K562 (cell line): ENCODE measurements around the gene CHSY1. TPM values are rescaled to one million over a fixed set of nuclear protein-coding genes. Genes with fewer than 3 reads are reported as not detected.

Experiments used
- ATF3 ChIP-seq, 2 experiments: fragments of 450-650 bp in 1 of 2; sonication (generic) in 1 of 2; formaldehyde crosslinking in 1 of 2; IDR thresholded peaks in 1 of 2; conservative IDR thresholded peaks in 1 of 2; 2 replicates each; pipeline versions ENCODE4 v1.6.1 to v1.8.1; 2016 to 2023; ENCODE audit warnings: mild to moderate bottlenecking in 2 of 2, moderate library complexity in 2 of 2, inconsistent platforms in 1 of 2, missing genetic modification reagents in 1 of 2
- ATF4 ChIP-seq: fragments of 450-650 bp; formaldehyde crosslinking; IDR thresholded peaks from 2 replicates; pipeline ENCODE4 v1.4.0; 2022; ENCODE audit warnings: mild to moderate bottlenecking, moderate library complexity
- CTBP1 ChIP-seq: fragments of 450-650 bp; IDR thresholded peaks from 2 replicates; pipeline ENCODE4 v1.6.1; 2016; ENCODE audit warnings: borderline replicate concordance
- DPF2 ChIP-seq: fragments of 450-650 bp; IDR thresholded peaks from 2 replicates; pipeline ENCODE4 v1.6.1; 2016
- HNRNPK ChIP-seq: fragments of 200-400 bp; formaldehyde crosslinking; IDR thresholded peaks from one replicate; pipeline ENCODE4 v1.6.1; 2018; ENCODE audit warnings: mild to moderate bottlenecking, low read depth, low read length; ENCODE audit not compliant: poor library complexity, severe bottlenecking
- HNRNPL ChIP-seq: fragments of 200-400 bp; formaldehyde crosslinking; IDR thresholded peaks from 2 replicates; pipeline ENCODE4 v1.6.1; 2017; ENCODE audit warnings: low read depth, mild to moderate bottlenecking, low read length
- HSF4 ChIP-seq: fragments of 250-450 bp; sonication (Bioruptor Pico); IDR thresholded peaks from 2 replicates; pipeline ENCODE4 v2.1.2; 2022; ENCODE audit warnings: mild to moderate bottlenecking, moderate library complexity, borderline replicate concordance
- IRF9 ChIP-seq: fragments of 450-650 bp; IDR thresholded peaks from 2 replicates; pipeline ENCODE4 v1.6.1; 2016; ENCODE audit warnings: missing biosample characterization, missing genetic modification characterization
- NBN ChIP-seq: fragments of 450-650 bp; IDR thresholded peaks from 2 replicates; pipeline ENCODE4 v1.6.1; 2016; ENCODE audit warnings: low read depth, mild to moderate bottlenecking
- NCOA1 ChIP-seq: fragments of 450-650 bp; IDR thresholded peaks from 2 replicates; pipeline ENCODE4 v1.6.1; 2016; ENCODE audit warnings: low read depth
- RBFOX2 ChIP-seq: fragments of 200-400 bp; formaldehyde crosslinking; IDR thresholded peaks from 2 replicates; pipeline ENCODE4 v1.6.1; 2017; ENCODE audit warnings: low read depth, mild to moderate bottlenecking, low read length, moderate library complexity
- SMARCA4 ChIP-seq: fragments of 450-650 bp; IDR thresholded peaks from 2 replicates; pipeline ENCODE4 v1.6.1; 2016
- STAG1 ChIP-seq: sonication (generic); formaldehyde crosslinking; IDR thresholded peaks from 2 replicates; pipeline ENCODE4 v1.5.0; 2020; ENCODE audit warnings: missing genetic modification reagents, borderline replicate concordance
- TOE1 ChIP-seq, 2 experiments: fragments of 450-650 bp in 1 of 2; sonication (generic) in 1 of 2; formaldehyde crosslinking in 1 of 2; IDR thresholded peaks; 2 replicates each; pipeline versions ENCODE4 v1.7.1 to v1.8.0; 2016 to 2022; ENCODE audit warnings: borderline replicate concordance in 2 of 2, mild to moderate bottlenecking in 2 of 2, antibody characterized with exemption in 1 of 2, inconsistent platforms in 1 of 2, low read depth in 1 of 2, missing genetic modification reagents in 1 of 2, moderate library complexity in 1 of 2
- TRIM25 ChIP-seq: fragments of 450-650 bp; IDR thresholded peaks from 2 replicates; pipeline ENCODE4 v1.7.0; 2016; ENCODE audit warnings: borderline replicate concordance
- XRCC4 ChIP-seq: IDR thresholded peaks from one replicate; pipeline ENCODE4 v1.6.1; 2011; ENCODE audit not compliant: insufficient read depth, insufficient read length; ENCODE audit errors: extremely low read depth
- ZBTB9 ChIP-seq: fragments of 450-650 bp; formaldehyde crosslinking; IDR thresholded peaks from 2 replicates; pipeline ENCODE4 v1.4.0; 2020; ENCODE audit warnings: mild to moderate bottlenecking, moderate library complexity
- ZNF165 ChIP-seq: fragments of 250-450 bp; sonication (Bioruptor Pico); IDR thresholded peaks from 2 replicates; pipeline ENCODE4 v1.4.0; 2020; ENCODE audit warnings: borderline replicate concordance
- polyA plus RNA-seq, 8 experiments: library from polyadenylated mRNA; depleted of rRNA in 4 of 8; stranded (reverse) in 5 of 8; unstranded in 3 of 8; fragments of >200 nt; fragmentation: Nextera tagmentation in 2 of 8; fragmentation: Illumina TruSeq in 1 of 8; extraction: Ambion mirVana in 2 of 8; extraction: Trizol in 1 of 8; gene quantifications; 2 replicates each; pipeline versions ENCODE4 v1.2.1 to v1.2.3, GENCODE V29; 2011 to 2014; ENCODE audit warnings: inconsistent platforms in 1 of 8, missing spikeins in 1 of 8
- total RNA-seq, 7 experiments: library from RNA; depleted of rRNA in 6 of 7; stranded (reverse); fragments of >200 nt in 6 of 7; fragmentation: Illumina TruSeq in 2 of 7; extraction: Trizol in 2 of 7; gene quantifications; 2 replicates each; pipeline versions ENCODE4 v1.2.1 to v1.2.3, GENCODE V29; 2011 to 2021; ENCODE audit warnings: low replicate concordance in 1 of 7

Gene CHSY1
- total and polyA plus RNA-seq, 9 of the 15 experiments (the other 6 are each of a cell fraction or from before 2014, with no cell fraction given) = 7.0 to 16.4 (median 13.4) TPM

- TF ChIP-seq NCOA1 = peak; percentile 72; the same call in 1 of the 2 replicates
- TF ChIP-seq CTBP1 = peak; percentile 100
- no peak for TF ChIP-seq HNRNPL
- TF ChIP-seq HSF4 (CRISPR knock-in tag) = no peak
- TF ChIP-seq NBN = peak; percentile 90
- peak; percentile 98 for TF ChIP-seq DPF2
- no peak for TF ChIP-seq STAG1 (CRISPR knock-in tag)
- peak; percentile 94 for TF ChIP-seq ATF3 (IDR thresholded peaks at IDR 0.05)
- TF ChIP-seq ATF3 (CRISPR knock-in tag; conservative IDR thresholded peaks at IDR 0.05) = no peak; the same call in 1 of the 2 replicates
- TF ChIP-seq ATF4 = no peak
- TF ChIP-seq ZBTB9 = peak; percentile 36; the same call in 1 of the 2 replicates
- TF ChIP-seq XRCC4 = no peak
- 0 out of 2 replicates have a peak, but pooled peaks have one; percentile 10 for TF ChIP-seq IRF9
- TF ChIP-seq ZNF165 (CRISPR knock-in tag) = no peak
- TF ChIP-seq TRIM25 = no peak
- no peak for TF ChIP-seq HNRNPK
- TF ChIP-seq RBFOX2 = peak; percentile 78
- peak; percentile 97 for TF ChIP-seq SMARCA4
- TF ChIP-seq TOE1 (IDR thresholded peaks at IDR 0.05; ENCODE audit: borderline replicate concordance) = peak; percentile 69; the same call in 1 of the 2 replicates
- no peak for TF ChIP-seq TOE1 (CRISPR knock-in tag; IDR thresholded peaks at IDR 0.05; ENCODE audit: borderline replicate concordance, low read depth)
These were observed 83.9 kb downstream of the CHSY1 start (continued) for GRCh38 chr15:101167753-101168462.
